ENCODE results near the gene ATP6V0A1.

The ATP6V0A1 gene

GRCh38 chr17:42424991-42425610, 33.6 kb upstream of the ATP6V0A1 start:
- no peak for DNase-seq (ENCODE audit: low read depth)
- TF ChIP-seq, protein P1, sequence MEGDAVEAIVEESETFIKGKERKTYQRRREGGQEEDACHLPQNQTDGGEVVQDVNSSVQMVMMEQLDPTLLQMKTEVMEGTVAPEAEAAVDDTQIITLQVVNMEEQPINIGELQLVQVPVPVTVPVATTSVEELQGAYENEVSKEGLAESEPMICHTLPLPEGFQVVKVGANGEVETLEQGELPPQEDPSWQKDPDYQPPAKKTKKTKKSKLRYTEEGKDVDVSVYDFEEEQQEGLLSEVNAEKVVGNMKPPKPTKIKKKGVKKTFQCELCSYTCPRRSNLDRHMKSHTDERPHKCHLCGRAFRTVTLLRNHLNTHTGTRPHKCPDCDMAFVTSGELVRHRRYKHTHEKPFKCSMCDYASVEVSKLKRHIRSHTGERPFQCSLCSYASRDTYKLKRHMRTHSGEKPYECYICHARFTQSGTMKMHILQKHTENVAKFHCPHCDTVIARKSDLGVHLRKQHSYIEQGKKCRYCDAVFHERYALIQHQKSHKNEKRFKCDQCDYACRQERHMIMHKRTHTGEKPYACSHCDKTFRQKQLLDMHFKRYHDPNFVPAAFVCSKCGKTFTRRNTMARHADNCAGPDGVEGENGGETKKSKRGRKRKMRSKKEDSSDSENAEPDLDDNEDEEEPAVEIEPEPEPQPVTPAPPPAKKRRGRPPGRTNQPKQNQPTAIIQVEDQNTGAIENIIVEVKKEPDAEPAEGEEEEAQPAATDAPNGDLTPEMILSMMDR (IDR thresholded peaks at IDR 0.05; ENCODE audit: insufficient read depth, low read depth, low read length, missing control alignments), result no peak
- H3K4me3 ChIP-seq (ENCODE audit: low read depth, low read length), result no peak overlapping the region

GRCh38 chr17:42428141-42428944, 30.3 kb upstream of the ATP6V0A1 start:
- peak; percentile 71 for DNase-seq (ENCODE audit: low read depth)
- TF ChIP-seq, protein P1 (IDR thresholded peaks at IDR 0.05; ENCODE audit: insufficient read depth, low read depth, low read length, missing control alignments), result peak; percentile 76

DNA sequence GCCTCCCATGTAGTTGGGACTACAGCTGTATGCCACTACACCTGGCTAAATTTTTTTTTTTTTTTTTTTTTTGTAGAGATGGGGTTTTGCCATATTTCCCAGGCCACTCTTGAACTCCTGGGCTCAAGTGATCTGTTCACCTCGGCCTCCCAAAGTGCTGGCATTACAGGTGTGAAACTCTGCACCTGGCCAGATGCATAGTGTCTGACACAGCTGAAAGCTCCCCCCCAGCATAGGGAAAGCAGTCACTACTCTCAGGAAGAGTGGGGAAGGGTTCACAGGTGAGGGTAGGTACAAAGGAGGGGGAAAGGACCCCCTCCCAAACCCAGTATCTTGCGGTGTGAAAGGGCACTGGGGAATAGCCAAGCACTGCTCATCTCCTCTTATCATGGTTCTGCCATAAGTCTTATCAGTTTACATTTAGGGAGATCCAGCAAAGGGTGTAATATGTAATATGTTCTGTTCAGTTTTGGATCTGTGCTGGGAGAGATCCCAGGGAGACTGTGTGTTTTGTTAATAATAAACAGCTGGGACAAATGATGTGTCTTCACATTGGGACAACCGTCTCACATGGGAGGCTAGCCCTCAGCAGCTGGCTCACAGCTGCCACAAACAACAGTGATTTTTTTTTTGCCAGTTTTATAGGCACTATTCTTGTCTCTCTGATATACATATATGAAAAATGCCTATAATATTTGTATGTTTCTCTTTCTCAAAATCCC, 28.8 kb upstream of the ATP6V0A1 start:
- DNase-seq (ENCODE audit: low read depth), result no peak
- TF ChIP-seq, protein P1 (IDR thresholded peaks at IDR 0.05; ENCODE audit: insufficient read depth, low read depth, low read length, missing control alignments), result no peak
- H3K4me3 ChIP-seq (ENCODE audit: low read depth, low read length), result no peak overlapping the region

More at GRCh38 chr17:42428141-42428944, 30.3 kb upstream of the ATP6V0A1 start:
- no peak overlapping the region for H3K4me3 ChIP-seq (ENCODE audit: low read depth, low read length)

GRCh38 chr17:42431758-42432161, 26.9 kb upstream of the ATP6V0A1 start:
- H3K4me3 ChIP-seq (ENCODE audit: low read depth, low read length), result no peak overlapping the region
- TF ChIP-seq, protein P1 (IDR thresholded peaks at IDR 0.05; ENCODE audit: insufficient read depth, low read depth, low read length, missing control alignments), result no peak
- DNase-seq (ENCODE audit: low read depth), result no peak

- TF ChIP-seq, protein P1 (IDR thresholded peaks at IDR 0.05; ENCODE audit: insufficient read depth, low read depth, low read length, missing control alignments), result no peak
- H3K4me3 ChIP-seq (ENCODE audit: low read depth, low read length), result no peak overlapping the region
- DNase-seq (ENCODE audit: low read depth), result no peak
These were observed 22.3 kb upstream of the ATP6V0A1 start for GRCh38 chr17:42436391-42436790.

- peak; percentile 58 for DNase-seq (ENCODE audit: low read depth)
- no peak overlapping the region for H3K4me3 ChIP-seq (ENCODE audit: low read depth, low read length)
- TF ChIP-seq, protein P1 (IDR thresholded peaks at IDR 0.05; ENCODE audit: insufficient read depth, low read depth, low read length, missing control alignments), result peak; percentile 45
These were observed 19.8 kb upstream of the ATP6V0A1 start for GRCh38 chr17:42438600-42439567.

Data from GM12865 (cell line).